Measurements from ENCODE around the gene LEFTY2.
"Not testable (repeated sequence)": the region's sequence is repeated elsewhere in the genome, so short reads cannot be mapped to it uniquely, and the experiment has no call there.

Gene LEFTY2

GRCh38 chr1:225953315-225953714 is 12.3 kb upstream of the LEFTY2 start:
- DNase-seq = no peak

- no peak for DNase-seq
These were observed 10.0 kb upstream of the LEFTY2 start for GRCh38 chr1:225950905-225951497.

- no peak for DNase-seq
These were observed 8.0 kb upstream of the LEFTY2 start for GRCh38 chr1:225949041-225949440.

GRCh38 chr1:225946803-225947202 is 5.8 kb upstream of the LEFTY2 start:
- no peak for DNase-seq

GRCh38 chr1:225946082-225946620 is 5.1 kb upstream of the LEFTY2 start:
- DNase-seq = no peak

GRCh38 chr1:225945564-225945963 is 4.5 kb upstream of the LEFTY2 start:
- DNase-seq = no peak

GRCh38 chr1:225944951-225945350 is 3.9 kb upstream of the LEFTY2 start:
- DNase-seq = no peak

- no peak for DNase-seq
These were observed 3.4 kb upstream of the LEFTY2 start for GRCh38 chr1:225944387-225944786.

- no peak for DNase-seq
These were observed 2.6 kb upstream of the LEFTY2 start for GRCh38 chr1:225943582-225943981.

- no peak for DNase-seq
These were observed 1.6 kb upstream of the LEFTY2 start for GRCh38 chr1:225942574-225942973.

GRCh38 chr1:225941942-225942222 is 862 bp upstream of the LEFTY2 start:
- DNase-seq = no peak

- DNase-seq = no peak
These were observed 452 bp downstream of the LEFTY2 start for GRCh38 chr1:225940385-225941151.

- DNase-seq = not testable (repeated sequence)
These were observed 1.1 kb downstream of the LEFTY2 start for GRCh38 chr1:225939939-225940310.

GRCh38 chr1:225939097-225939938 is 1.7 kb downstream of the LEFTY2 start:
- not testable (repeated sequence) for DNase-seq

GRCh38 chr1:225937048-225937968 is 3.7 kb downstream of the LEFTY2 start:
- no peak for DNase-seq

GRCh38 chr1:225936523-225936922 is 4.5 kb downstream of the LEFTY2 start:
- DNase-seq = no peak

- not testable (repeated sequence) for DNase-seq
These were observed 4.9 kb downstream of the LEFTY2 start for GRCh38 chr1:225936086-225936485.

- DNase-seq = no peak
These were observed 6.3 kb downstream of the LEFTY2 start for GRCh38 chr1:225934711-225935110.

GRCh38 chr1:225933072-225933471 is 7.9 kb downstream of the LEFTY2 start:
- DNase-seq = no peak

GRCh38 chr1:225931270-225932136 is 9.5 kb downstream of the LEFTY2 start:
- DNase-seq = no peak

- DNase-seq = no peak
These were observed 10.5 kb downstream of the LEFTY2 start for GRCh38 chr1:225930566-225930965.
